ENCODE data around the gene GRWD1. TPM values are rescaled to one million over a fixed set of nuclear protein-coding genes. Genes with fewer than 3 reads are reported as not detected.

The GRWD1 gene
- total RNA-seq, 1 donor from 2014 or later, result 31.9 TPM

DNA sequence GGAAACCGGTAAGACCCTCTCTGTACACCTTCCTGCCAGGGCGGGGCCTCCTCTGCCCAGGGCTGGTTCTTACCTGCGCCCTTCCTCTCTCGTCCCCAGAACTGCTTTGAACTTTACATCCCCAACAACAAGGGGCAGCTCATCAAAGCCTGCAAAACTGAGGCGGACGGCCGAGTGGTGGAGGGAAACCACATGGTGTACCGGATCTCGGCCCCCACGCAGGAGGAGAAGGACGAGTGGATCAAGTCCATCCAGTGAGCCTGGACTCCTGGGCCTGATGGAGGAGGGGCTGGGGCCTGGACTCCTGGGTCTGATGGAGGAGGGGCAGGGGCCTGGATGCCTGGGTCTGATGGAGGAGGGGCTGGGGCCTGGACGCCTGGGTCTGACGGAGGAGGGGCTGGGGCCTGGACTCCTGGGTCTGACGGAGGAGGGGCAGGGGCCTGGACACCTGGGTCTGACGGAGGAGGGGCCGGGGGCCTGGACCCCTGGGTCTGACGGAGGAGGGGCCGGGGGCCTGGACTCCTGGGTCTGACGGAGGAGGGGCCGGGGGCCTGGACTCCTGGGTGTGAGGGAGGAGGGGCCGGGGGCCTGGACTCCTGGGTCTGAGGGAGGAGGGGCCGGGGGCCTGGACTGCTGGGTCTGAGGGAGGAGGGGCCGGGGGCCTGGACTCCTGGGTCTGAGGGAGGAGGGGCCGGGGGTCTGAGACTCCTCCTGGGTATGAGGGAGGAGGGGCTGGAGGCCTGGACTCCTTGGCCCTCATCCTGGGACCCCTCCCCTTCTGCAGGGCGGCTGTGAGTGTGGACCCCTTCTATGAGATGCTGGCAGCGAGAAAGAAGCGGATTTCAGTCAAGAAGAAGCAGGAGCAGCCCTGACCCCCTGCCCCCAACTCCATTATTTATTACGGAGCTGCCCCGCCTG lies 32.8 kb downstream of the GRWD1 start:
- Histone ChIP-seq H3K4me3 (ENCODE audit: low read depth, low read length) (no peak overlapping the region), H3K27me3 (ENCODE audit: control insufficient read depth, insufficient read depth, low read length) (no peaks in the 10 kb centered on the region), H3K36me3 (ENCODE audit: control insufficient read depth, insufficient read depth, low read length) (peaks cover 31% of the 10 kb centered on the region)
- FAIRE-seq (no peak), DNase-seq (ENCODE audit: low read depth) (no peak)
- TF ChIP-seq, protein P1, sequence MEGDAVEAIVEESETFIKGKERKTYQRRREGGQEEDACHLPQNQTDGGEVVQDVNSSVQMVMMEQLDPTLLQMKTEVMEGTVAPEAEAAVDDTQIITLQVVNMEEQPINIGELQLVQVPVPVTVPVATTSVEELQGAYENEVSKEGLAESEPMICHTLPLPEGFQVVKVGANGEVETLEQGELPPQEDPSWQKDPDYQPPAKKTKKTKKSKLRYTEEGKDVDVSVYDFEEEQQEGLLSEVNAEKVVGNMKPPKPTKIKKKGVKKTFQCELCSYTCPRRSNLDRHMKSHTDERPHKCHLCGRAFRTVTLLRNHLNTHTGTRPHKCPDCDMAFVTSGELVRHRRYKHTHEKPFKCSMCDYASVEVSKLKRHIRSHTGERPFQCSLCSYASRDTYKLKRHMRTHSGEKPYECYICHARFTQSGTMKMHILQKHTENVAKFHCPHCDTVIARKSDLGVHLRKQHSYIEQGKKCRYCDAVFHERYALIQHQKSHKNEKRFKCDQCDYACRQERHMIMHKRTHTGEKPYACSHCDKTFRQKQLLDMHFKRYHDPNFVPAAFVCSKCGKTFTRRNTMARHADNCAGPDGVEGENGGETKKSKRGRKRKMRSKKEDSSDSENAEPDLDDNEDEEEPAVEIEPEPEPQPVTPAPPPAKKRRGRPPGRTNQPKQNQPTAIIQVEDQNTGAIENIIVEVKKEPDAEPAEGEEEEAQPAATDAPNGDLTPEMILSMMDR (IDR thresholded peaks at IDR 0.05; ENCODE audit: insufficient read depth, low read length, severe bottlenecking), result no peak

DNA sequence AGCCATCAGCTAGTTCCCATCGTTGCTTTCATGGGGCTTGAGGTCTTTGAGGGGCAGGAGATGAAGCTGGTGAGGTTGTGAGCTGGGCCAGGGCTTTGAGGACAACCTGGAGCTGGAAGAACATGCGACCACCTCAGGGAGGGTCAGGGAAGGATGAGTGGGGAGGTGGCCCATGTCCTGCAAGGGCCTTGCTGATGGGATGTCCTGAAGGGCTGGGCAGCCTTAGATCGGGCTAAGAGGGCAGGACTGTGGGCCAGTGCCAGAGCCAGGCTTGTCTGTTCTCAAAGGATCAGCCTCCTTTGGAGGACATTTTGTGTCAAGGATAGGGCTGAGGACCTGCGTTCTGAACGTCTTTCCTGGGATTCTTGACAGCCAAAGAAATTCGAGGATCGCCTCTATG lies 33.9 kb downstream of the GRWD1 start:
- TF ChIP-seq, protein P1 (IDR thresholded peaks at IDR 0.05; ENCODE audit: insufficient read depth, low read length, severe bottlenecking), result no peak
- peaks cover 23% of the 10 kb centered on the region for H3K36me3 ChIP-seq (ENCODE audit: control insufficient read depth, insufficient read depth, low read length)
- no peaks in the 10 kb centered on the region for H3K27me3 ChIP-seq (ENCODE audit: control insufficient read depth, insufficient read depth, low read length)
- DNase-seq (ENCODE audit: low read depth), result no peak
- no peak overlapping the region for H3K4me3 ChIP-seq (ENCODE audit: low read depth, low read length)
- peak; percentile 77 for FAIRE-seq

DNA sequence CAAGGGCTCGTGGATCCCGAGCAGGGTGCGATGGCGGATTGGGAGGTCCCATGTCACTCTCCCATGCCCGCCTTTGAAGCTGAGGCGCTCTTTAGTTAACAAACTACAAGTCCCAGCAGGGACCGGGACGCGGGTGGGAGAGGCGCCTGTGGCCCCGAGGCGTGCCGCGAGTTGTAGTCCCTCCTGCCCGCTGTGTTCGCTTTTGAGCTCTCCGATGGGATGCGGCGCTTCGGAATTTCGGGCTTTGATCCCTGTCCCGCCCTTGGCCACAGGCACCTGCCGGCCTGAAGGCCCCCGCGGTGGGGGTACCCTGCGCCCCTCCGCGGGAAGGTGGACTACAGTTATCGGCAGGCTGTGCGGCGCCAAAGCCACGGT lies 34.4 kb downstream of the GRWD1 start:
- peaks cover 18% of the 10 kb centered on the region for H3K36me3 ChIP-seq (ENCODE audit: control insufficient read depth, insufficient read depth, low read length)
- H3K4me3 ChIP-seq (ENCODE audit: low read depth, low read length), result peak overlapping the region; percentile 34
- no peak for FAIRE-seq
- DNase-seq (ENCODE audit: low read depth), result no peak
- TF ChIP-seq, protein P1 (IDR thresholded peaks at IDR 0.05; ENCODE audit: insufficient read depth, low read length, severe bottlenecking), result no peak
- no peaks in the 10 kb centered on the region for H3K27me3 ChIP-seq (ENCODE audit: control insufficient read depth, insufficient read depth, low read length)

DNA sequence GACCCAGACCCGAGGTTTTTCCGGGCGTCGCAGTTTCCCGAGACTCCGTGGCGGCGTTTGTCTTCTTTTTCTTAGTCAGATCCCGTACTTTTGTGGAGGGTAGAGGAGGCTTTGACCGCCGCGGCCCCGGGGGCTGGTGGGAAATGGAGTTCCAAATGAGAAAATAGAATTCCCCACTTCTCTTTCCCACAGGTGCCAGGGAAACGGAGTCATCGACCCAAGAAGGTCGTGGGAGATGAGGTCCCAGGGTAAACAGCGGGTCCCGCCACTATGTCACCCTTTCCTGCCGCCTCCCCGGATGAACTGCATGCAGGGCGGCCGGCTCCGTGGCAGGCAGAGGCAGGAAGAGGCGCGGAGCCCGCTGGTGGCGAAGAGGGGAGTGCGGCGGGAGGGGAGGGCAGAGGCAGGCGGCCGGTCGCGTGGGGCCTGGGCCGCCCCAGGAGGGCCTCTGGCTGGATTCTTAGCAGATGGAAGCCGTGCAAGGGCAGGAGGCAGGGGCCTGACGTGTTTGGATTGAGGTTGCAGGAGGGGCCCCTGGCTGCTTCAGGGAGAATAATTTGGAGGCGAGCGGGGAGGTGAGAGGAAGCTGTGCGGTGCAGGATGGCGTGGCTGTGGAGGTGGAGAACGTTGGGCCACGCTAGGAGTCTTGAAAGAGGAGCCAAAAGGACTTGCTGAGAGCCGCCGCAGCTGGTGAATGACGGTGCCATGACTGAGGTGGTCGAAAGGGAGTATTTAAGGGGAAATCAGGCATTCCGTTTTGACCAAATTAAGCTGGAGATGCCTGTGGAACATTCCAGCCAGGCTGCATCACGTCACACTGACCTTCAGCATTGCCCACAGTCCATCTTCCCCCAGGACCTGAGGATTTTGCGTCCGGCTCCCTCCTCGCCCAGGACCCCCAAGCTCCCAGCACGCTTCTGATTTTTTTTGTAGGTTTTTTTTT lies 35.0 kb downstream of the GRWD1 start:
- no peak for FAIRE-seq
- no peak for DNase-seq (ENCODE audit: low read depth)
- TF ChIP-seq, protein P1 (IDR thresholded peaks at IDR 0.05; ENCODE audit: insufficient read depth, low read length, severe bottlenecking), result no peak
- H3K36me3 ChIP-seq (ENCODE audit: control insufficient read depth, insufficient read depth, low read length), result peaks cover 11% of the 10 kb centered on the region
- H3K27me3 ChIP-seq (ENCODE audit: control insufficient read depth, insufficient read depth, low read length), result no peaks in the 10 kb centered on the region
- H3K4me3 ChIP-seq (ENCODE audit: low read depth, low read length), result peak overlapping the region; percentile 34

DNA sequence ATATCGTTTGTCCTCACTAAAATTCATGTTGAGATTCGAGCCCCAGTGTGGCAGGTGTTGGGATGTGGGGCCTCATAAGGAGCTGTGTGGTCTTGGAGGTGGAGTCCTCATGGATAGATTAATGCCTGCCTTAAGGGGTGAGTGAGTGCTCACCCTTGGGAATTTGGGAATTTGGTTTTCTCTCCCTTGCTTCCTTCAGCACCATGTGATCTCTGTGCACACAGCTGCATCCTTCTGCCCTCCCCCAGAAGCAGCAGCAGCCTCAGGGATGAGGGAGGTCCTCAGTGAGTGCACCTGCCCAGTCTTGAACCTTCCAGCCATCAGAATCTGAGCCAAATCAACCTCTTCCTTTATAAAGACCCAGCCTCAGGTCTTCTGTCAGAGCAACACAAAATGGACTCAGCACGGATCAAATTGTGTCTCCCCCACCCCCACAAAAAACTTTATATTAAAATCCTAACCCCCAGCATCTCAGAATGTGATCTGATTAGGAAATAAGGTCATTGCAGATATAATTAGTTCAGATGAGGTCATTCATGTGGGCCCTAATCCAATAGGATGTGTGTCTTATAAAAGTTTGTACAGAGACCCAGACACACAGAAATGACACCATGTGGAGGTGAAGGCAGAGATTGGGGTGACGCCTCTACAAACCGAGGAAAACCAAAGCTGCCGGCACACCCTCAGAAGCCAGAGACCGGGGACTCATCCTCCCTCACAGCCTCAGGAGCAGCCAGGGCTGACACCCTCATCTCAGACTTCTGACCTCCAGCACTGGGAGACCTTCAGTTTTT lies 36.3 kb downstream of the GRWD1 start:
- TF ChIP-seq, protein P1 (IDR thresholded peaks at IDR 0.05; ENCODE audit: insufficient read depth, low read length, severe bottlenecking), result no peak
- FAIRE-seq (no peak), DNase-seq (ENCODE audit: low read depth) (no peak)
- Histone ChIP-seq H3K4me3 (ENCODE audit: low read depth, low read length) (no peak overlapping the region), H3K27me3 (ENCODE audit: control insufficient read depth, insufficient read depth, low read length) (no peaks in the 10 kb centered on the region), H3K36me3 (ENCODE audit: control insufficient read depth, insufficient read depth, low read length) (peaks cover 8% of the 10 kb centered on the region)
